Amygdala (tissue), 56 donors: ENCODE data around the gene NFIB.

ENCODE experiments used
- DNase-seq, 56 donors: peaks; one replicate each; lab custom pipeline; 2025; lab: John Stamatoyannopoulos, UW

The NFIB gene

GRCh38 chr9:14322211-14323082 is 8.5 kb upstream of the NFIB start:
- DNase-seq, result peak in 50 of 56 donors; percentile 52 to 93 (median 85)

- DNase-seq, result no peak
Measured at GRCh38 chr9:14321517-14322130, 7.7 kb upstream of the NFIB start.

DNA sequence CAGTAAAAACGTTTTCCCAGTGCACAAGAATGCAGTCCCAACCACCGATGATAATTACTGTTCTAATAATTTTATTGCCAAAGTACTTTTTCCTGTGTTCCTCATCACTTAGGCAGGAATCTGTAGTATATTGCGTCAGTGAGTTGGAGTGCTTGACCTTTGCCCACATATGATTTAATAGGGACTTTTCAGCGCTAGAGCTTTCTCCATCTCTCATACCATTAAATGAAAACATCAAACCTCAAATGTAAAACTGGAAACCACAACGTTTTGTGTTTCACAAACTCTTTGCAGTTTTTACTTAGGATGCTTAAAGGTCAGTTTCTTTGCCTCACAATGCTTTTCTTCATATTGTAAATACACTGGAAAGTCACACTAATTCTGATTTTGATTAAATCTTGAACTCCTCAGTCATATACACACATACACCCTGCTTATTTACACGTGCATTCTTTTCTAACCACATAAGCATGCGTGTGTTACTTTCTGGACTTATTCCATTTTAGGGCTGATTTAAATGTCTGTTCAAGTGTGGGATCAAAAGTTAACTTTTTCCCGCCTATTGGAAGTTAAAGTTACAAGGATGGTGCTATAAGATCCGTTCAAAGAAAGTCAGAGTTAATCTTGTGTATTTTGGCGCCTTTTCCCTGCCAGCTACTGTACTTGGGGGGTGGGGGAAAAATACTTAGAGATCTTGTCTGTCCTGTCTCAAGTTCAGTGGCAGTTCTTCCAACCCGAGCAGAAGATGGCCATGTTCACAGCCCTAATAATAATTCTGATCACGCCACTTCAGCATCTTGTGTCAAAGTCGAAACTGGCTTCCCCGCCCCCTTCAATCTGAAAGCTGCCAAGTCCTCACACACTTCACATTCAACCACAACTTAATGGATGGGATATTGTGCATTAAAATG is 6.6 kb upstream of the NFIB start:
- peak in 21 of 56 donors; percentile 17 to 82 (median 42) for DNase-seq

DNA sequence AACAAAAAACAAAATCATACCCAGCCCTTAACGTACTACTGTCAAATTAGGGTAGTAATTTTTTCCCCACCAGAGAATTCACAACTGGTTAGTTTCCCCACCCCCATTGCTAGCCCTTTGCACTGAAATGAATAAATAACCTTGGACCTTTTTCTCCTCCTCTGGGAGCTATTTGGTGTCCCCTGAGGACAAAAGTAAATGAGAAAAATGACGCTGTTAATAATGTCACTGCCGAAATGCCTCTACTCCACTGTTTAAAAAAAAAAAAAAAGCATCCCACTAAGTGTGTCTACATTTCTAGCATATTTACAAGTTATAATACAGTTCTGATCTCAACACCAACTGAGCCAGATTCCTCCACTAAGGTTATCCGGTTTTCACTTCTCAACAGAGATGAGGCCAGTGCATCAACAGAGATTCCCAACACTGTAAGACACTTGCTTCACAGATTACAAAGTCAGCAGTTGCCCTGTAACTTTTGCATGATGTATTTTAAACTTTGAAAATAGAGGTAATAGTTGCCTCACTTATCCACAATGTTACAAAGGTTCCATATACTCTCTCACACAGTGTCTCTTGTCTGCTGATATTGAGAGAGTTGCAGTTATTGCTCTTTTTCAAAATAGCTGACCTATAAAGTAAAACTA is 5.1 kb upstream of the NFIB start:
- no peak for DNase-seq

- no peak for DNase-seq
Measured at GRCh38 chr9:14318361-14318760, 4.4 kb upstream of the NFIB start.

DNA sequence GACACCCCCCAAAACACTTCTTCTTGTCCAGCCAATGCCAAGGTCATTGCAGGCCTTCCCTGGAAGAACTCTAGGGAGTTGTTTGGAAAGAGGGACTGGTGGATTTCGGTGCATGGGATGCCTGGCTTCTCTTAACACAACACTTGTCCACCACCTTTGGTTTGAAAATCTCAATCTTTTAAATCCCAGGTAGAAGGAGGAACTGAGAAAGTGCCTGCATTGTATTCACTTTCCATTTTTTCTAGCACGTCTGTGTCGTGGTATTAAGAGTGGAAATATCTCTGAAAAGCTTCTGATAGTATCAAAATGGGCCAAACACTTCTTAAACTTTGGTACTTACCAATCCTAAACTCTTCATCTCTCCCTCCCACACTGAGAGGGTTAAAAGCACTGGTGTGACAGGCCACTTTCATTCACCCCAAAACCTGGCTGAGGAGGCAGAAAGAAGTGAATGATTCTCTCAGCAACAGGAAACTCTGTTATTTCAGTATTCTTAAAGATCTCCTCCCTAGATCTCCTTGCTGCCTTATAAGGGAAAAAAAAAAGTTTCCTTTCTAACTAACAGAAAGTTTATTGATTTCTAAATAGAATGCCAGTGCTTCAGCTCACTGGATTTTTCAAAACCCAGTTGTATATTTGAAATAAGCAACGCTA is 3.9 kb upstream of the NFIB start:
- DNase-seq, result no peak

DNA sequence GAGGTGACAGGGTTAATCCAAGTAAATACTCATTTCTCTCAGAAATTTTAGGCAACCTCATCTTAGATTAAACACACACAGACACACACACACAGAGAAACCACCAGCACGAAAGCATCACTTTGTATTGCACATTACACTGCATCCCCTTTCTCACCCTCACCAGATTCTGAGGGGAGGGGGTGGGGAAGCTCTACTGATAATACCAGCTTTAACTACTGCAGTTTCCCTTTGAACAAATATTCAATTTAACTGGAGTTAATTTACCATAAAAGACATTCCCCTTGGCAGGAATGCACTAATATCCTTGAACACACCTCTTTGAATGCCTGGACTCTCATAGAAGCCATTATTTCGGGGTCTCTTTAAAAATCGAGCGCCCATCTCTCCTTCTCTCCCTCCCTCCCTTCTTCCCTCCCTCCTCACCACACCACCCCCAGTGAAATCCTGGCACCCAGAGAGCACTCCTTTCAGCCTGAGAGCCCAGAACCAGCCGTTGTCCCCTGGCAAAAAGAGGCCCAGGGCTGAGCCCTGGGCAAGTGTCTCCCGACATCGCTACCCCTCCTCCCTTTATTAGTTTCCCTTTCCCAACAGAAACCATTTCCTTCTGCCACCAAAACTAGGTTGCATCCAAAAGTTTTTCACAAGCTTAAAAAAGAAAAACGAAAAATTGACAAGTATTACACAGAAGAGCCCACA is 2.8 kb upstream of the NFIB start:
- peak in 18 of 56 donors; percentile 11 to 54 (median 37) for DNase-seq

DNA sequence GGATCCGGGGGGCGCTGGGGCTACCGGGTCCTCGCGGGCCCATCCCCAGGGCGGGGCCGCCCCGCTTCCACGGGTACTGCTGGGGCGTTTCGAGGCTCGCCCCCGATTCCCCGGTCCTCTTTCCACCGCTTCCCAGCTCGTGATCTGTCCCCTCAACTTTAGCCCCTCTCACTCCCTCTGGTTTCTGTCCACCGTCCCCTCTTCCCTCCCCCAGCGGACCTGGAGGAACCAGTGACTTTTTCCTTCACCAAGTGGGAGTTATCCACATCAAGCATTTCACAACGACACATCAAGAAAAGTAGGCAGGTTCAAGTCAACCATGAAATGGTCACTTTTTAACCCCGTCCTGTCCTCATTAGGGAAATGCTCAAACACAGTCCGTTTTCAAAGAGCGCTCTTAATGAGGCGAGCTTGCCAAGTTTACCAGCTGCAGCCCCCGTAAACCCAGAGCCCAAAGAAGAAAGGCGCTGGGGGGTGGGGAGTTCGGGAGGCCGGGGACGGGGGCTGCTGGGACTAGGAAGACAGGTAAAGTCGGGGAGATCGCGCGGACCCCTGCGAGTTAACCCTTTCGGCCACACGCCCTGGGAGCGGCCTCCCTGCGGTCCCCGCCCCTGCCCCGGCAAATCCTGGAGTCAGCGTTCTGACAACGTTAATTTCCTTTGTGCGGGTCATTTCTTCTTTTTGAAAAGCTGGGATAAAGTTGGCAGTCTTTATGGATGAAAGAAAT is 2.1 kb upstream of the NFIB start:
- peak in 9 of 56 donors; percentile 15 to 79 (median 54) for DNase-seq

GRCh38 chr9:14314929-14315874 is 1.3 kb upstream of the NFIB start:
- peak in 52 of 56 donors; percentile 44 to 94 (median 84) for DNase-seq

DNA sequence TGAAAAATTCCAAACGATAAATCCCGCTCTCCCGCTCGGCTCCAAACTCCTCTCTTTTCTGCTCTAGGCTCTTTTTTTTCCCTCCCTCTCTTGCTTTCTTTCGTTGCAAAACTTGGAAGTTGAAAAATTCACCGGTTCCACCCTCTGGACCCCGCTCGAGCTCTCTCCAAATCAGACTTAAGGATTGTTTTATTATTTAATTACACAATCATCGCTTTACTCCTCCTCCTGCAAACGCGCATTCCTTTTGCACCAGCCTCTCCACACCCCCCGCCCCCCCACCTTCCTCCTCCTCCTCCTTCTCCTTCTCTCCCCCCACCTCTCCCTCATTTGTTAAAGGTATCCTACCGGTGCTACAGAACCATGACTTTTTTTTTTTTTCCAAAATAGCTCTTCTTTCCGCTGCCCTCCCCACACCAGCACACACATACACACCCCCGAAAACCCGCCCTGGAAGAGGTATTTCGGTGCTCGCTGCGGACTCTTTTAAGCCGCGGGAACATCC is 535 bp upstream of the NFIB start:
- peak in 29 of 56 donors; percentile 32 to 81 (median 56) for DNase-seq

- DNase-seq, result peak in 5 of 56 donors; percentile 32 to 72 (median 66)
Measured at GRCh38 chr9:14313378-14313940, 482 bp downstream of the NFIB start.

DNA sequence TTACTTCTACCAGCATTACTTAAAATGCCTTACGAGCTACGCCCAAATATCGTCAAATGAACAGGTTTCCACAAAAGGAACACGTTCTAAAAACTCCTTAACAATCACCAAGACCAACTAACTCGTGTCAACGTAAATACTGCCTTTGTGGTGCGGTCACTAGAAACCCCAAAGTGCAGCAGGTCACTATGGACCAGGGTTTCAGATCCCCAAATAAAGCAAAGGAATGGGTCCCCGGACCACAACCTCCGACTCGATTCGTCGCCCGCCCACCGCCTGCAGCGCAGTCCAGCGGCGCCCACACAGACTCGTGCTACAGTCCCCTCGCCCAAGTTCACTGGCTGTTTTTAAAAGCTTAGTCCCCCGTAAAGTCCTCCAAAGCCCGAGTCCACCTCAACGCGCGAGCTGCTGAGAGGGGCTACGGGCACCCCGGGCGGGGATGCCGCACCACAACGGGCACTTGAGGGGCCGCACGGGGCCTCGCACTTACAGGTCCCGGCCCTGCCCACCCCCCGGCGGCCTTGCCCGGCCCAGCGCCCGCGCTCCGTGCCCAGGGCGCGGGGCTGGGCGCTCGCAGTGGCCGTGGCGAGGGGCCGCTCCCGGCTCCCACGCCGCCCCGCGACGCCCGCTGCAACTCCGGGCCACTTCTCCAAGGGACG is 1.1 kb downstream of the NFIB start:
- peak in 12 of 56 donors; percentile 10 to 70 (median 41) for DNase-seq

GRCh38 chr9:14311956-14312685 is 1.8 kb downstream of the NFIB start:
- no peak for DNase-seq

GRCh38 chr9:14311171-14311949 is 2.6 kb downstream of the NFIB start:
- no peak for DNase-seq

- no peak for DNase-seq
Measured at GRCh38 chr9:14310311-14310710, 3.6 kb downstream of the NFIB start.
